ENCODE data around the gene ELMO1. TPM values are rescaled to one million over a fixed set of nuclear protein-coding genes. Genes with fewer than 3 reads are reported as not detected.

ELMO1 gene
- total and polyA plus RNA-seq, 10 of the 15 experiments (the other 5 are each of a cell fraction or from before 2014, with no cell fraction given) = 22.6 to 85.9 (median 56.6) TPM

- H3K9me3 ChIP-seq (replicated peaks; ENCODE audit: control insufficient read depth, insufficient read depth, low read length) = no peaks in the 10 kb centered on the region
- H3K4me1 ChIP-seq (ENCODE audit: control insufficient read depth, insufficient read depth, low read length) = no peaks in the 10 kb centered on the region
- RAD21 ChIA-PET (ENCODE audit: unreplicated experiment) = interaction anchor here (0.9 to 3.8 kb wide), 6 partner anchors 97 to 597 kb away, joined by 3 to 44 read pairs (median 4); no protein-coding TSS in a partner anchor
- SMC1A ChIA-PET (ENCODE audit: uncharacterized antibody, unreplicated experiment) = interaction anchor here (1.0 to 4.7 kb wide), 15 partner anchors 10 to 617 kb away, joined by 3 to 51 read pairs (median 3); no protein-coding TSS in a partner anchor
- no peak overlapping the region for H3K4me3 ChIP-seq
- no peak overlapping the region for H2AFZ ChIP-seq (ENCODE audit: control insufficient read depth, low read depth, low read length)
- WGBS (ENCODE audit: insufficient coverage, insufficient replicate concordance, low lambda C conversion rate, missing lambda C conversion rate) = 88% methylated on average over 4 of the region's 4 CpGs
- in situ Hi-C loops (cut with MboI) = loop anchor here (10.0 kb wide), 2 partner anchors 119 to 599 kb away; no protein-coding TSS in a partner anchor
- BruUV-seq (replicated peaks) = no TSS peak
- POLR2A ChIA-PET = interaction anchor here (1.1 kb wide), 1 partner anchor 26 kb away, joined by 3 read pairs; no protein-coding TSS in a partner anchor
- no peak for FAIRE-seq
- no peak for DNase-seq (ENCODE audit: low read depth, low spot score)
- no peak overlapping the region for H3K9ac ChIP-seq (ENCODE audit: control insufficient read depth, insufficient read depth, low read length)
- no peaks in the 10 kb centered on the region for H4K20me1 ChIP-seq (ENCODE audit: control insufficient read depth, insufficient read depth)
- ATAC-seq = no peak
- H3K27me3 ChIP-seq (replicated peaks in 1 of 2; ENCODE audit: control insufficient read depth in 2 of 2, insufficient read depth in 2 of 2, low read length in 1 of 2) = no peaks in the 10 kb centered on the region
- CTCF ChIA-PET = interaction anchor here (0.7 to 5.8 kb wide), 17 partner anchors 12 to 598 kb away, joined by 3 to 75 read pairs (median 5); no protein-coding TSS in a partner anchor
- H3K36me3 ChIP-seq (ENCODE audit: control insufficient read depth in 2 of 2, insufficient read depth in 2 of 2, low read length in 1 of 2) = peaks cover 0 to 2% of the 10 kb centered on the region in 2 experiments; a peak in 3 of 4 replicates
- intact Hi-C loops (cut with micrococcal nuclease; ENCODE audit: unreplicated experiment) = loop anchor here (10.0 kb wide), 1 partner anchor 259 kb away; no protein-coding TSS in a partner anchor
- TF ChIP-seq HDAC6 (IDR thresholded peaks at IDR 0.05; ENCODE audit: unreplicated experiment) (no peak), ZNF217 (IDR thresholded peaks at IDR 0.05) (no peak), RELA (IDR thresholded peaks at IDR 0.05; ENCODE audit: borderline replicate concordance, partially characterized antibody) (no peak), STAT3 (IDR thresholded peaks at IDR 0.05; ENCODE audit: low read depth, low read length) (no peak), MEF2B (IDR thresholded peaks at IDR 0.05; ENCODE audit: partially characterized antibody, poor library complexity, severe bottlenecking) (no peak), NRF1 (conservative IDR thresholded peaks at IDR 0.05; ENCODE audit: low read depth, low read length) (no peak), BCL3 (IDR thresholded peaks at IDR 0.05; ENCODE audit: borderline replicate concordance, insufficient read depth, low read depth, low read length, poor library complexity, severe bottlenecking) (no peak), MLLT1 (IDR thresholded peaks at IDR 0.05) (no peak)
- no peak overlapping the region for H3K4me2 ChIP-seq (ENCODE audit: control insufficient read depth, insufficient read depth)
- H3K79me2 ChIP-seq (ENCODE audit: control insufficient read depth, insufficient read depth, low read length) = no peaks in the 10 kb centered on the region
- no peak overlapping the region for H3K27ac ChIP-seq (ENCODE audit: control insufficient read depth, insufficient read depth)
Observed at GRCh38 chr7:37235813-37236212, 212.9 kb downstream of the ELMO1 start.

All from GM12878 (cell line).